IPS DF 4.7 (cell line): ENCODE measurements around the gene SQSTM1.

Experiments
- DNase-seq: peaks from one replicate; pipeline ENCODE4 v3.0.0-alpha.2; 2013; ENCODE audit warnings: low spot score; ENCODE audit errors: extremely low read depth

SQSTM1 gene

DNA sequence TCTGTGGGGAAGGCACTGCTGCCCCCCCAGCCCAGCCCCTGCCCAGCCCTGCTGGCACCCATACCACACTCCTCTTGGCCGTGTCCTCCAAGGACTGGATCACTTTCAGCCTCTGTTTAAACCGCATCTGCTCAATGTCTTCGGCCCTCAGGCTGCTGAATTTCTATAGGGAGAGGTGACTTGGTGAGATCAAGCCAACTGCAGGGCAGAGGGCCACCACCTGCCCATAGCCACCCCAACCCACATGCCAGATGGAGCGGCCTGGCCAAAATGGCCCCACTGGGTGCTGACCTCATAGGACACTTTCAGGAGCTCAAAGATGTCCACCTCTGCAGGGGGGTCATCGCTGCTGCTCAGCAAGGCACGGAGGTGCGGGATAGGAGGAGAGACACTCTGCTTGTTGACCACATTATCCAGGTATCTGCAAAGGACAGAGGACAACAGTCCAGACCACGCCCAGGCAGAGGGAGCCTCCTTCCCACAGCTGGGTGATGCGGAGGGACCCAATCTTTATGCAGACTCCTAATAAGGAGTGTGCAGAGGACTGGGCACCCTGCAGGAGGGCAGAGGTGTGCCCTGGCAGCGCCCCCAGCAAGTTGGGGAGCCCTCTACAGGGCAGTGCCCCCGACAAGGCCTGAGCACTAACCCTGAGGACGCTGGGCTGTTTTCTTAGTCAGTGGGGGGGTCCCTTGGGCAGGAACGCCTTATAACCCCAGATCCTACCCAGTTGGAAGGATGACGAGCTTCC lies 52.3 kb downstream of the SQSTM1 start:
- no peak for DNase-seq

DNA sequence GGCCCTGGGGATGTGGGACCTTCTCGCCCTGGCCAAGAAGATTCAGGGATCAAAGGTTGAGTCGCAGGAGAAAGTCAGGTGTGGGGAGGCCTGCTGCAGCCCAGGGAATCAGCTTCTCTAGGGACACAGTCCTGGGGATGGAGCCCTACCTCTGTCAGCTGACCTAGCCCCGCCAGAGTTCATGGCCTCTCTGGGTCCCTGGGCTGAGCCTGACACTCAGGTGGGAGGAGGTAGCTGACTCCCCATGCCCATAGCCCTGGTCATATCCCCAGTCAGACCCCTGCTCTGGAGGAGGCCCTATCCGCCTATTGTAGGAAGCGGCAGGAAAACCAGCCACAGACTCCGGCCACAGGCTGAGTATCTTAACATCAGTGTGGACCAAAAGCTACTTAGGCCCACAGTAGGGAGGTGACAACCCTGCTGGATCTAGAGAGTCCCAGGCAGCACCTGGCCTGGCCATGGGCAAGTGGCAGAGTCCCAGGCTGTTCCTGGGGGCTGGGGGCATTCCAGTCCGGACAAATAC lies 52.9 kb downstream of the SQSTM1 start:
- DNase-seq = no peak

GRCh38 chr5:179874136-179874535 lies 53.4 kb downstream of the SQSTM1 start:
- no peak for DNase-seq

- no peak for DNase-seq
Measured at GRCh38 chr5:179874536-179875292, 54.0 kb downstream of the SQSTM1 start.

- no peak for DNase-seq
Measured at GRCh38 chr5:179875741-179876609, 55.3 kb downstream of the SQSTM1 start.

DNA sequence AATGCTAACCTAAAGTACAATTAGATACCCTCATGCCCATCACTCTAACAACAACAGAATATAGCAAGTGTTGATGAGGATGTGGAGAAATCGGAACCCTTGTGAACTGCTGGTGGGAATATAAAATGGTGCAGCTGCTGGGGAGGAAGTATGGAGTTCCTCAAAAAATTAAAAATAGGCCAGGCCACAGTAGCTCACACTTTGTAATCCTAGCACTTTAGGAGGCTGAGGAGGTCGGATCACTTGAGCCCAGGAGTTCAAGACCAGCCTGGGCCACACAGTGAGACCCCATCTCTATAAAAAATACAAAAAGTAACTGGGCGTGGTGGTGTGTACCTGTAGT lies 55.9 kb downstream of the SQSTM1 start:
- no peak for DNase-seq

DNA sequence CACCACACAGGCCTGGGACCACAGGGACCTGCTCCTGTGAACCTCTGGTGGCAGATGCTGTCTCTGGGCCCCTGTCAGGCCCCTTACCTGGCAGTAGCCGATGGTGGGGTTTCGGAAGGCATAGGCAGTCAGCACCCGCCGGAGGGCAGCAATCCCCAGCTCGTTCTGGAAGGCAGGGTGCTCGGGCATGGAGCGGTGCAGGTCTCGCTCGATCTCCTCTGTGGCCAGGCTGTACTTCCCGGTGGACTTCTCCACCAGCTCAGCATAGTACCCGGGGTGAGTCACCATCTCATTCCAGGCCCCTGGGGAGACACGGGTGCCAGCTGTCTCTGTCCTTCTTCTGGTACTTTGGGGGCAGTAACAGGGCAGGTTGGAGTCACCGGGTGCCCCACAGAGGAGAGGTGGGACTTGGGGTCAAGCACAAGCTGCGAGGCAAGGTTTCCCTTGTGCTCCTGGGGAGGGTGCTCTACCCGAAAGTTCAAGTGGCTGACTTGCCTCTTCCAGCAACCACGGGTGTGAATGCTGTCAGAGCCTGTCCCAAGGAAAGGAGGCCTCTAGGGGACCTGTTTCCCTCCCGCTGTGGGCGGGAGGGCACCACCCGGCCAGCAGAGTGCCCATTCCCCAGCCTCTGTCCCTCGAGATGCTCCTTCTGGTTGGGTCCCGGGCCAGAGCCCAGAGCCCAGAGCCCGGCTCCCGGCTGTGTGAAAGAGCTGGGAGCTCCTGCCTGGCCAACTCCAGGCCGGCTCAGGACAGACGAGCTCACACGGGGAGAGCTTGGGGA lies 57.7 kb downstream of the SQSTM1 start:
- no peak for DNase-seq

DNA sequence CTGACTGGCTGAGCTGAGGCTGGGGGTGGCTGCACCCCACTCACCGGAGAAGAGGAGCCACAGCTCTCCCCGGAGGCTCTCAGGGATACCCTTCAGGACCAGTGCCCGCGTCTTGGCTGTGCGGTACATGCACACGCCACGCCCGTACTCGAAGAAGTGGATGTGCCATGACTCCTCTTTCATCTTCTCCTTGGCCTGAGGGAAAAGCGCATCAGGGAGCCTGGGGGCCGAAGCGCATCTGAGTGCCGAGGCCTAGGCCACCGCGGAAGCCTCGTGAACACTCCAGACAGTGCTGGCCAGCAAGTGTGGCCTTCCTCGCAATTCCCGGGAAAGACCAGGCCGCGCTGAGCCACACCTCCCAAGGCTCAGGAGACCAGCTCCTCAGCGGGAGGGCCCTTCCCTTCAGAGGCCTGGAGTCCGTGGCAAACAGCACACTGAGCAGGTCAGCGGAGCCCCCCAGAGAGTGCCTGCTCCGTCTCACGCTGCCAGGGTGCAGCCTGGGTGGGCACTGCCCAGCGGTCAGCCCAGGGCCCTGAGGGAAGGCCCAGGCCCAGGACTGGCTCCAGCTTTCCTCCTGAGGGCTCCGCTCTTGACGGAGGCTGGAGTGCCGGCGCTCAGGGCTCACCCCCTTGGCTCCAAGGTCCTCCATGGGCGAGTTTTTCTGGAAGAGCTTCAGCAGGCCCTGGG lies 58.4 kb downstream of the SQSTM1 start:
- DNase-seq = no peak

DNA sequence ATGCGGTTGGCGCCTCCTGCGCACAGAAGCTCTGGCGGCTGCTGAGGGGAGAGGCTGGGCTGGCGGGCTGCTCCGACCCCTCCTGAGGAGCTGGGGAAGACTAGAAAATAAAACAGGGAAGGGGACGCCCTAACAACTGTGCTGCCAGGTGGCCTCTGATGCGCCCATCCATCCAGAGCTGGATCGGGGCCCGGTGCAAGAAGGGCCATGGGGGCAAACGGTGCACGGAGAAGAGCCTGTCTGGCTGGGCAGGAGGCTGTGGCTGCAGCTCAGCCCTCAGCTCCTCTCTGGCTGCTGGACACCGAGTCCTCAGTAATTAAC lies 58.9 kb downstream of the SQSTM1 start:
- no peak for DNase-seq

- DNase-seq = no peak
Measured at GRCh38 chr5:179880066-179880650, 59.5 kb downstream of the SQSTM1 start.

DNA sequence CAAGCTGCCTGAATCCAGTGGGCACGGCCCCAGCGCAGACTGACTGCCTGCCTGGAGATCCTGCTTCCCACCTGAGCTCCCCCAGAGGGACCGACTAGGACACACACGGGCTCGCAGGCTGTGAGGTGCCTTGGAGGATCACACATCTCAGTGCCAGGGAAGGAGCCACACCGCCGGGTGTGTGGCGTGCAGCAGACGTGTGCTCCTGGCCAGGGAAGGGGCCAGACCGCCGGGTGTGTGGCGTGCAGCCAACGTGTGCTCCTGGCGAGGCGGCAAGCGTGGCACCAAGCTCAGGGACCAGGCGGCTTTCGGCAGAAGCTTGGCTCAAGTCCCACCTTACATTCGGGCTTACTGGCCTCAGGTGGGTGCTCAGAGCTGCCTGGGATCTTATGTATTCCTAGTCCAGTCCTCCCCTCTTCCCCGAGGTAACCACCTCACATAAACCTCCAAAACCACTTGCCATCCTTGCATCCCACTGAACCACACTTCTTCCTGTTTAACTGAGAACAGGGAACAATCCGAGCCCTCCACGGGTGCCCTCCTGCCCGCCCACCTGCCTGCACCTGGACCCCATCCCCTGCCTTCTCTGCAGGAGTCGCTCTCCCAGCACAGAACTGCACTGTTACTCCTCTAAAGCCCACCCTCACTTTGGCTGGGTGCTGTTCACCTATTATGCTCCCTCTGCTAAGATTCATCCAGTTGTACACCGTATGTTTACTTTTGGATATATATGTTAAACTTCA lies 60.3 kb downstream of the SQSTM1 start:
- no peak for DNase-seq

DNA sequence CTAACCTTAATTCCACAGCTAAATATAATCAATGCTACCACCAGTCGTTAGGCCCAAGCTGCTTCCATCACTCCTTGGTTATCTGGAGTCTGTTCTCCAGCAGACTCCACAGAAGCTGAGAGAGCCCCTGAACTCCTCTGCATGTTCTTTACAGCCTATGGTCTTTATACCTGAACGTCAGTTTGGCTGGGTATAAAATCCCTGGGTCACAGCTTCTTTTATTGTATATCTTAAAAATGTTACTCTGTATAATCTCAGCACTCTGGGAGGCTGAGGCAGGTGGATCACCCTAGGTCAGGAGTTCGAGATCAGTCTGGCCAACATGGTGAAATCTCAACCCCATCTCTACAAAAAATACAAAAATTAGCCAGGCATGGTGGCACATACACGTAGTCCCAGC lies 61.6 kb downstream of the SQSTM1 start:
- no peak for DNase-seq

DNA sequence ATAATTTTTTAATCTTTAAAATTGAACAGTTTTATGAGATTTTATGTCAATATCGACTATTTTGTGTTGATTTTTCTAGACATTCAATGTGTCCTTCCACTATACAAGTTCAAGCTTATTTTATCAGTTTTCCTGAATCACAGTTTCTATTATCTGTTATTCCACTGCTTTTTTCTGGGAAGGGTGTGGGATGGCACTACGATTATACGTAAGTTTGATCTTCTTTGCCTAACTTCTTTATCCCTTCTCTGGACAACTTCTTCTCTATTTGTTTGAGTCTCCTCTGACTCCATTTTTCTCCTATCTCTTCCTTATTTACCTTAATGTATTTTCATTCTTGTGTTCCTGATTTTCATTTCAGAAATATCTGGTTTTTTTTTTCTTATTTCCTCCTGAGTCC lies 62.5 kb downstream of the SQSTM1 start:
- no peak for DNase-seq

- DNase-seq = no peak
Measured at GRCh38 chr5:179885491-179886090, 64.9 kb downstream of the SQSTM1 start.

DNA sequence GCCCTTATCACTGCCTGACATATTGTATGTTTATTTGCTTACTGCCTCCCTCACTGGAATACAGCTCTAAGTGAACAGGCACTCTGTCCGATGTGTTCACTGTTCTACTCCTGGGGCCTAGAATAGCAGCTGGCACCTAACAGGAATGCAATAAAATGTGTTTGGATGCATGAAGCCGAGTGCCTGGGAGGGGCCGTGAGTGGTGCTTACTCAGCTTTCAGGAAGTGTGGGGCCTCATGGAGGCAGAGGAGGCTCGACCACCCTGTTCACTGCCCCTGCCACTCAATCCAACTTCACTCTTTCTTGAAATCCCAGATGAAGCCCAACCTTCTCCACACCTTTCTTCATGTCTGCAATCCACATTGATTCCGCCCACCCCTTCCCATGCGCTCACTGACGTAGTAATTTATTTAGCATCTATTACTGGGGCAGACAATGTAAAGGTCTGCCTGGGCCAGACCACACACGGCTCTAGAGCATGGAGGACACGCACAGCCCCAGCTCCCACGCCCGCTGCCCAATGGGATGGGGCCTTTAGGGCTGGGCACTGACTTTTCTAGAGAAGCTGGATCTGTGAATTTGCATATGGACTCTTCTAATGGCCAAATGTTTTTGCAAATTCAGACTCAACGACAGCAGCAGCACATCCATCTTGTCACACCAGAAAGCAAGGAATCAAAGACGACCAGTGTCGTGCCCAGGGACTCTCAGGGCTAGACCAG lies 65.6 kb downstream of the SQSTM1 start:
- DNase-seq = no peak

DNA sequence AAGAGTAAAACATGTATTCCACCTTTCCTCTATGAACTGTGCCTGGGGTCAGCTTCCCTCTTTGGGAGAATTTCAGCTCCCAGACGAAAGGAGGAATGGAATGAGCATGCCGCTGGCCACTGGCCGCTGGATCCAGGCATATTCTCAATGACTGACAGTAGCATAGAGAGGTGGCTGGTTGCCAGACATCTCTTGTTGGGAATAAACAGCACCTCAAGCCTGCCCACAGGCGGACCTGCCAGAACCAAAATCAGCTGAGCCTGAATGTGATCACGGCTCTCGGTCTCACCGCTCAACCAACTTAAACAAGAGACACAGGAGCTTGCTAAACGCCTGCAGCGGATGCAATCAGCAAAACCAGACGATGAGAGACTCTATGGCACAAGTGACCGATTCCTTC lies 66.4 kb downstream of the SQSTM1 start:
- DNase-seq = no peak
